HG02759 (cell line): Measurements from ENCODE around the gene PAX1.

Experiments
- ATAC-seq: cut with Tn5 transposase; IDR thresholded peaks from one replicate; pipeline ENCODE4 v1.9.1; 2021; ENCODE audit warnings: mild to moderate bottlenecking, moderate library complexity; ENCODE audit not compliant: unreplicated experiment

PAX1 gene

DNA sequence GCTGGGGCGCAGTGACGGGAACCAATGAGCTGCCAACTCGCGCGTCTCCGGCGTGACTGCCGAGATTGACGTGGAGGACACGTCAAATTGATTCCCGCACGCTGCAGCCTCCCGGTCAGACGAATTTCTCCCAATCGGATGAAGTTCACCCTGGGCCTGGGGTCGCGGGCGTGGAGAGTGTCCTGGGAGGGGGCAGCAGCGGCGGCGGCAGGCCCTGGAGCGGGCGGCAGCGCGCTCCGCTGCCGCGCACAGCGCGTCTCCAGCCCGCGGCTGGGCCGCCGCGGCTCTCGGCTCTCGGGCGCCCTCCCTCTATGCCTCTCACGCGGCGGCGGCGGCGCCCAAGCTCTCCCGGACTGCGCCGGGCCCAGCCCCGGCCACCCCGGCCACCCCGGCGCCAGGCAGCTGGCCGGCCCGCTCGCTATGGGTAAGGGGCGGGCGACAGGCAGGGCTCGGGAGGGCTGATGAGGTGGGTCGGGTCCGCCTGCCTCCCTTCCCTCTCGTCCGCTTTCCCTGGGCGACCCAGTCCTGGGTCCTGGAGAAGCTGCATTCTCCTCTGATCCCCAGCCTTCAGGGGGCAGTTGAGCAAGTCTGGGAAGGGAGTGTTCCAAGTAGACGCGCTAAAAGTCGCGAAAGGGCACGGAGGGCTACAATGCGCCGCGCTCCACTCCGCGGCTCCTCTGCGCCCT, at the start of gene PAX1:
TSS of gene PAX1 (plus strand) at position 90 of the 686 bp plus-strand sequence. CDS start at position 139, 49 bp downstream.
- ATAC-seq = no peak

DNA sequence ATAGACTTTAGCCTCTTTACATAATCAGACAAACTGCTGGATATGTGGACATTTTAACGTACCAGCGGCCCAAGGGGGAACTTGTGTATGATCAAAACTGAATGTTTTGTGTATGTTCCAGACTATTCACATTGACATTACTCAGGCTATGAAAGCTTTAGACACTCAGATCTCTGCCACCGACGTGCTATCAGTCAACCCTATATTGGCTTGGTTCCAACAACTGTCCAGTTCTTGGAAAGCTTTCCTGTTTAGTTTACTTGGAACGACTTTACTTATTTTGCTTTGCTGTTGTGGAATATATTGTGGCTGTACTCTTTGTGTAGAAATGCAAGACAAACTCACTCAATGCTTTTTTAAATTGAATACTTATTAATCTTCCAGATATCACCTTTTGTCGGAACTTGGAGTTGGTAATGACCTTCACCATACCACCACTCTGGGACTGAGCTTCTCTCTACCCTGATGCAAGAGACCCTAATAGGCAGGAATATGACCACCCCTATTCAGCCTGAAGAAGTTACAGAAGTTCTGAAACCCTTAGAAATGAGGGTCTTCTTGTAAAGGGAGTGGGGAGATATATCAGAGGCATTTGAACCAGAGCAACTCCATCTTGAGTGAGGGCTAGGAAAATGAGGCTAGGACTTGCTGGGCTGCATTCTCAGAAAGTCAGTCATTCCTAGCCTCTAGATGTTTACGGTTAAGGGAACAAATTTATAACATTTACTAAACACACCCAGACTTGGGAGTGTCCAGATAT, 49.0 kb upstream of the PAX1 start:
- no peak for ATAC-seq

DNA sequence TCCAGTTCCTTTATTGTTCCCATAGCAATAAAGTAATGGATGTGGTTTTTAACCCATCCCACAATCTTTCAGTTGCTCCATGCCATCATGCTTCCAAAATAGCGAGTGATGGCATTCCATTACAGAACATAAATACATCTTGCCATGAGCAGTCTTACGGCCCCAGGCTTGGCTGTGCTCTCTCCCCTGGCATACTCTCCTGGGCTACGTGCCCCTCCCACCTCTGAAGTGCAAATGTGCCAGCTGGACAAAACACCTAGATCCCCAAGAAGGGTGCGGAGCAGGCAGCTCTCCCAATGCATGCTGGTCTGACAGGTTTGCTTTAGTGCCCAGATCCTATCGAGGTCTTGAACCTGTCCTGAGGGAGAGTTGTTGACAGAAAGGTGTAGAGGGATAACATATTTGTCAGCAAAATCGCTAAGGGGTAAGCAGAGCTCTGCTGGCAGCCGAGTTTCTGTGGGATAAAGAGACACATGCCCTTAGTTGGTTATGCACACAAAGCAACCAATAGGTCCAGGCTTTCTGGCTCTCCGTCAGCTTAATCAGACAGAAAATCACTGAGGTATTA, 43.9 kb upstream of the PAX1 start:
- no peak for ATAC-seq

DNA sequence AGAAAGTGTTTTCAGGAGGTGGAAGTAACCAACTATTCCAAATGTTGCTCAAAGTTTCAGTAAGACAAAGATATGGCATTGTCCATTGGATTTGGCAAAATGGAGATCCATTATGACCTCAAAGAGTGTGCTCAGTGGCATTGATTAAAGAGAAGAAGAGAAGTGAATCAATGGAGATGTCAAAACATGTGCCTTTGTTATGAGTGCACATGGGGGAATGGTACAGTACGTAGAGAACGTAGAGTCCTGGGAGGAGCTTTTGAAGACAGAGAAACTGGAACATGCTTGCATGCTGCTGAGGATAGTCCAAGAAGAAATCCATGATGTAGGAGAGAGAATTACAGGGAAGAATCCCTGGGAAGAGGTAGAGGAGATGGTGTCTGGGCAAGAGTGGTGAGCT, 42.0 kb upstream of the PAX1 start:
- ATAC-seq = no peak

DNA sequence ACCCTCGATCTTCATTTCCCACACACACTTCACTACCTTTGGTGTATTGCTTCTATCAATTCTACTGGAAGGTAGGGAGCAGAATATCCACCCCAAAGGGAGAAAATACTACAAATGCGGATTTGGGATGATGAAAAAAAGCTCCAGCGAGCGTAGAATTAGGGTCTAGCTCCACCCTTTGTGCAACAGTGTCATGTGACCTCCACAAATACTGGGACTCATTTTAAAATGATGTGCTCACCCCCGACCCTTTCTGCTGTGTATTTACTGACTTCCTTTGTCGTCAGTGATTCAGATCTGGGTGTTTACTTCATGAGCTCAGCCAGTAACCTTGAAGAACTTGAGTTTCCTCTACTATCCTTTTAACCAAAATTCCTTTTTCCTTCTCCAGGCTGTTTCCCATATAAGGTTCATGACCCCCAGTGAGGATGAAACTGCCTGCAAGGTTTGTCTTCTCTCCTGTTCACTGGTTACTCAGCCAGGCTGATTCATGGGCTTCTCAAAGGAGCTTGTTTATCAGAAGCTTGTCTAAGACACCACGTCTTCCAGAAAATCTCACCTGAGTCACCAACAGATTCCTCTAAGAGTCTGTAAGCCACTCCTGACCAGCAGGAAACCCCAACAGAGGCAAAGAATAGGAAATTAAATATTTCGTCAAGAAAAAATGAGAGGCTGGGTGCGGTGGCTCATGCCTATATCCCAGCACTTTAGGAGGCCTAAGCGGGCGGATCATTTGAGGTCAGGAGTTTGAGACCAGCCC, 39.6 kb upstream of the PAX1 start:
- no peak for ATAC-seq

DNA sequence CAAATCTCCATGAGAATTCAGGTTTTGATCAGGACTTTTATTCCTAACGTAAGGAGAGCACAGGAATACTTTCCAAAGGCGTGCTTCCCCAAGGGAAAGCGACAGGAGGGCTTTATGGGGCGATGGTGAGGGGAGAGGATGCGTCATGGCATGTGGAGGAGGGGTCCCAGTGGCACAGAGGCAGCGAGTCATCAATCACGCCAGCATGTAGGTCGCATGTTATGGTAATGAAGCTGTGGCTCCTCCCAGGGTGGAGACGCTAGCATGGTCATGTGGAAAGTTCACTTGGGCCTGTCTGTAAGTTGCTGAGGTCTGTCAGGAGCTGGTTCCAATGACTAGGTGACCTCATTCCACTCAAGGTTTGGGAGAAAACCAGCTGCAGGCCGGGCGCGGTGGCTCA, 35.3 kb upstream of the PAX1 start:
- ATAC-seq = no peak

DNA sequence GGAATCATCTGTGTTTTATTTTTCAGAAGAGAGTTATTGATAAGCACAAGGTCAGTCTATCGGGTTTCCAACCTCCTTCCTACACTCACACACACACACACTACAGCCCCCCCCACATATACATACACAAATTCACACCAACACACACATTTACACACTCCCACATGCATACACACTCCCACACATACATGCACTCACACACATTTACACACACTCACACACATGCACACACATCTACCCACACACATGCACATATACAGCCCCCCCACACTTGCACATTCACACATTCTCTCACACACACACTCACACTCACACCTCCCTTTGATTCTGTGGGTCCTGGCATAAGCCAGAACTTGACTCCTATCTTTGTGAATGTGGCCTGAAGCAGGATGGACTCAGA, 34.5 kb upstream of the PAX1 start:
- ATAC-seq = no peak

DNA sequence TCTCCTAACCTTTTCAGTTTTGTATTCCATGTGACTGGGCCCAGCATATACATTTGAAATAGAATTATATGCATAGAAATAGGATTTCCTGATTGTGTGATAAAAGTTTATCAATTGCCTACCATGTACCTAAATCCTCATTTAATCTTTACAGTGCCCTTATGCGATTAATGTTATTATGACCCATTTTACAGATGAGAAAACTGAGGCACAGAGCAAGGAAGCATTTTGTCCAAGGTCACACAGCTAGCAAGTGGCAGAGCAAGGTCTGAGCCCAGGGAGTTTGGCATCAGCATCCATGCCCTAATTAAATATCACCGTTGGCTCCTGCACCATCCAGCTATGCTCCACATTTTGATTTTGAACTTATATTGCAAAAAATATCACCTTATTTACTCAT, 28.2 kb upstream of the PAX1 start:
- ATAC-seq = no peak

DNA sequence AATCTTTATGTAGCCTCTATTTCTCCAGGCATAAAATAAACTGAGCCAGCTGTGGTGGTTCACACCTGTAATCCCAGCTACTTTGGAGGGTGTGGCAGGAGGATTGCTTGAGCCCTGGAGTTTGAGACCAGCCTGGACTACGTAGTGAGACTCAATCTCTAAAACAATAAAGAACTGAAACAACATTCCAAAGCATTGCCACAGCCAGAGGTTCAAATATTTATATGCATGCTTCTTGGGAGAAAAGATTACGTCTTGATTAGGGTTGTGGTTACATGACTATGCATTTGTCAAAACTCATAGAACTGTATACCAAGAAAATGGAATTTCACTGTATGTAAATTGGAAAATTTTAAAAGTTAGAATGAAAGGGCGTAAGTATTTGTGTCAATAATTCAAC, 27.7 kb upstream of the PAX1 start:
- no peak for ATAC-seq

DNA sequence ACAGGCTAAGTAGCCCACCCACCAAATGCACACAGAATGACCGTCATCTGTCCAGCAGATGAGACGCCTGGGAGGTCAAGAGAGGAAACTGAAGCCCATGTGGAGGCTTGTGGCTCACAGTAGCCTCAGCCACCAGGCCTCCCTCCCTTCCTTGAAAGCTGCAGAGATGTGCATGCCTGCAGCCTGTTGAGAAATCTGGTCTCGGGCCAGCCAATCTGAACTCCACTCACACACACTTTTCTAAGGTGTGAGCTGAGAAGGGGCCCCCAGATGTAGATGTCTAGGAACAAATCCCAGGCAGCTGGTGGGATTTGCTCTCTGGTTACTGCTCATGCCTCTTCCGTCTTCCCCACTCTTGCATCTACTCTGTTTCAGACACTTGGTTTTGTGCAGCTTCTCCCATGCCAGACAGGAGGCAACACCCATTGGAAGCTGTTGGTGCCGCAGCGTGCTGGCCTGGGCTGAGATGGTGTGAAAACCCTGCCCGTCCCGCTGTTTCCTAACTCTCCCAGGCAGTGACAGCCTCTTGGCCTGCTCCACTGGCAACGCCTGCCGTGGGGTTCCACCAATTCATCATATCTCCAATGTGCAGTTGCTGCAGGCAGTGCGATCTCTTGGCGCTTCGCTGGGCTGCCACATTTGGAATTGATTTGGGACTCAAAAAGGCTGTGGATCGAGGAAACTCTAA, 24.1 kb upstream of the PAX1 start:
- ATAC-seq = no peak

DNA sequence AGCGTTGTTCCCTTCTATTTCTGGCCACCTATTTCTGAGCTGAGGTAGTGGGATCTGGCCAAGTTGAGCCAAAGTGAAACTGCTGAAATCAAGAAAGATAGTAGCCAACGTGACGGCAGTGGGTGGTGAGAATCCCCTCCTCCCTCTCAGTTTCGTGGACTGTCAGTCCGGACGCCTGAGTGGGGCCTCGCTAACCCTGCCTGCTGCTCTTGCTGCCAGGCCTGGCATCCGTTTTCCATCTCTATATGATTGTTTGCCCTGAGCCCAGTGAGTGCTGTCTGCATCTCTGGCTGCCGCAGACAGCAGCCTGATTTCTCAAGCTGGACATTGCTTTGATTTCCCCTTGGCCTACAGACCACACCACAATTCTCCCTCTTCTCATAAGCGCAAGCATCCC, 23.5 kb upstream of the PAX1 start:
- ATAC-seq = no peak

DNA sequence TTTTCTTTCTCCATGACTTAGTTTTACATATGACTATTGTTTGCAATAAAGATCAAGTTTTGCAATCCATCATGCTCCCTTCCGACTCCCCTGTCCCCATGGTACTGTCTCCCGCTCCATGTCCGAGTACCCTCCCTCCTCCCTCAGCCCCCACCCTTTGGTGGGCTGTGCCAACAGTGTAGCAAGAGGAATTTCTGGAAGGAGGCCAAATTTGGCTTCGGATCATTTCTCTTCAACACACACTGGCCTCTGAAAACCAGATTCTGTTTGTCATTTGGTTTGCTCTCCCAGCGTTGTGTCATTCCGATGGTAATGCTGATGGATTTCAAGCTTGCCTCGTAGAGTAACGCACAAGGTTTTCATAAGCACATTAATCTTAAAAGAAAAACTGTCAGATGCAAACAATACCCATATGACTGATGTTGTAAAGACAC, 22.9 kb upstream of the PAX1 start:
- ATAC-seq = no peak

DNA sequence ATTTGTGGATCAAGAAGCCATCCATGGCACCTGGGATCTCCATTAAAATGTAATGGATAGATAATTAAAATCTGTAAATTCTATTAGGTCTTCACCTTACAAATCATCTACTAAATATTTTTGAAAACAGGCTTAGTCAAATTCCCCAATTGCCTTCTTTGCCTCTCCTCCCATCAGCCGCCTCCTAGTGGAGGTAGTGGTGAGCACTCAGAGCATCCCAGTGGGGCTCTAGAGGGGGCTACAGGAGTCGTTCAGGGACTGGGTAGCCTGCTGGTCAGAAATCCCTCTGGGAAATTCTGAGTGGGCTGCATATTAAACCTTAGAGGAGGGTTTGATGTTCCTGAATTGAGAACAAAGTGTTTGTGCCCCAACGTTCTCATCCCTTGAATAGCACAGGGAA, 20.8 kb upstream of the PAX1 start:
- ATAC-seq = no peak

DNA sequence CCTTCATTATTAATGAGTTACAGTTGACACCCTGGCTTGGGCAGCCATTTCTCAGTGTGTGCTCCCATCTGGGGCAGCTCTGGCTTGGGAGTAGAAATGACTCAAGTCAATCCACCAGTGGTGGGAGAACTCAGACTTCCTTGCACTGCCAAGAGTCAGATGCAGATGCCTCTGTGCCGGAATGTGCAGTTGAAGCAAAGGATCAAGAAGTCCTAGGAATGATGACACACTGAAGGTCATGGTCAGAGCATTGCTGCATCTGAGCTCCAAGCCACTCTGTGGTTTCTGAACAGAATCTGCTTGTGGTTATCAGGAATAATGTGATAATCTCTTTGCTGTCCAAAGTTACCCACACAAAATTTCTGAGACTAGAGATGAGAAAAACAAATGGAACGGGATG, 19.5 kb upstream of the PAX1 start:
- no peak for ATAC-seq

DNA sequence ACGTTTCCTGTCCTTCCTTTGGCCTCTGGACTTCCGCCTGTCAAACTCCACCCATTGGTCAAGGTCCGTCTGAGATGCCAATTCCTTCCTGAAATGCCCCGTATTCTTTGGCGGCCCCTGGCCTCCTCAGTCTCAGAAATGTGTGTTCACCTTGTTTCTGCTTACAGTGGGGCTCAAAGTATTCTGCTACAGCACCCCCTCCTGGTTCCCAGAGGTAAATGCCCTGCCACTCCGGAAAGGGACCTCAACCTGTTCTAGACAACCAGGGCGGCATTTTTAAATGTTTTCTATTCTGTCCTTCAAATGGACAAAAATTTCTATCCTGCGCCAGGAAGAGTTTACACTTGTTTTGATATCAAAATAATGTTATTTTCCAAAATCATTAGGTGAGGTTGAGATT, 12.1 kb upstream of the PAX1 start:
- no peak for ATAC-seq

DNA sequence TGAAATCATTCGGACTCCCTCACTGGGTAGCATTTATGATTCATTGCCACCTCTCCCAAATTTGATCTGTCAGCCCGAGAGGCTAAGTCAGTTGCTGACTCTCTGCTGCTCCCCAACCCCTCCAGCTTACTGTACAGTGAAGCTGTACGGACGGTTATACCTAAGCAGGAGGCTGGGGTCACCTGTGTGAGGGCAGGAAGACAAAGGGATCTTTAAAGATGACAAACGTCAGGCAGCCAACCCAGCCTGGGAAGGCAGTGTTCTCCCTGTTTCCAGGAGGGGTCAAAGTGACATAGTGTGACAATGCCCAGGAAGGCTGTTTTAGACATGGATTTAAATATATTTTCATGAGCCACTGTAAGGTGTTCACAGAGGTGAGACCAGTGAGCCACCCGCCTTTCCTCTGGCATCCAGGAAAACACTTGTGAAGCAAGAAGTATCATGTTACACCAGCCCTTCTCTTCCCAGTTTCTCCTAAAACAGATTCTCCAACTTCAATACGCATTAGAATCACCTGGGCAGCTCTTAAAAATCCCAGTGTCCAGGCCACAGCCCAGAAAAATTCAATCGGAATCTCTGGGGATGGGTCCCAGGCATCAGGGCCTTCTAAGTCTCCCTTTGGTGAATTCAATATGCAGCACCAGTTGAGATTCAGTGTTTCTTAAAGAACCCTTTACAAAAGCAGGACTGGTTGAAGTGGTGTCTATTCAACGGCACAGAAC, 6.8 kb upstream of the PAX1 start:
- ATAC-seq = no peak

DNA sequence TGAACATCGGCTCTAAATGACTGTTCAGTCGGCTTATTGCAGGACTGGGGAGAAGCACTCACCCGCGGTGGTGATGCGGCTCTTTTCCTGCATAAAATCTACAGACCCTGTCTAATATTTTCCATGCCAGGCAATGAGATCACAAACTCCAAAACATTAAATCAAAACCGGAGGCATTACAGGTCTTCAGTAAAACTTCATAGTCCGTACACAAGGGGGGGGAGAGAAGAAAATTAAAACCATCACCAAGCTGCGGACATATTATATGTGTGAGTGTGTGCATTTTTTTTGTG, 6.3 kb upstream of the PAX1 start:
- ATAC-seq = no peak

DNA sequence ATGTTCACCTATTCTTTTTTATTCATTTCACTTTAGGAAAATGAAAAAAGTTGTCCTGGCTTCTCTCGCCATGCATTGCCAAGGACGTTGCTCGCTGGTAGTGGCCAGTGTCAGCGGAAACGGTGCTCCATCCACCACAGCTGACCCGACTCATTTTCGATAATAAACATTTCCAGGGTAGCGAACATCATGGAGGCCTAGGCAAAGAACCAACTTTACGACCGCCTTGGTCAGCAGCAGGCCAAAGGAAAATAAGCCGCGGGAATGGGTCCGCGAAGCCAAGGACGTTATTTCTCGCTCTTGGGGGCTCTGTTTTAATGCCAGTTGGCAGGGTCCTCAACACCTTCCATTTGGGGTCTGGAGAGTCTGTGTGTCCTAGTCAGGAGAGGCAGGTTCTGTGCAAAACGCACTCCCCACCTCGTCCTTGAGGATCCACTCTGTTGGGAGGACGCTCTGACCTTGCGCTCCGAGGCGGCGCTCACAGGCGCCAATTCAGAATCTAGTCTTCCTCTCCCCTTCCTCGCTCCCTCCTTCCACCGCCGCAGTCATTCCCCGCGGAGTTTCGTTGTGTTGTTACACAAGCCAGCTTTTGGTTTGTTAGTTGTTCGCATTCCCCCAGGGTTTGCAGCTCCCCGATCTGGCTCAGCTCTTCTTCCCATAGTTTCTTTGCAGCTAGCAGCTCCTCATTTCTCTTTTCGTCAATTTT, 4.1 kb upstream of the PAX1 start:
- no peak for ATAC-seq

DNA sequence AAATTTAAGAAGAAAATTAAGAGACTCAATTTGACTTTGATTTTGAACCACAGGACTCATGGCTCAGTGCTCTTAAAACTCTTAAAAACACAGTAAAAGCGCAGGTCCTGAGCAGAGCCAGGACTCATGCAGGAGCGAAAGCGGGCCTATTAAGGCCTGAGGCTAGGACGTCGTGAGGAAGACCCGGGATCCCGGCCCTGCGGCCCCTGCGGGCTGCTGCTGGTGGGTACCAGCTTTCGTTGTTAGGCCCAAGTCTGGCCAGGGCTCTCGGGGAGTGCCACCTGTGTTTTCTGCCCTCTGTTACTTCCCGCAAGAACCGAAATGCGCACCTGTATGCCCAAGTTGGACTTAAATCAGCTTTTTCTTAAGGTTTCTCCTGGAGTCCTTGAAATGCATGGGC, 3.4 kb upstream of the PAX1 start:
- no peak for ATAC-seq
